Liver (tissue), 3 donors: ENCODE results near the gene FRMD7.

Source experiments
- CTCF ChIP-seq: fragments of 150-350 bp; IDR thresholded peaks from 2 replicates; pipeline ENCODE4 v1.5.1; 2017; ENCODE audit warnings: improper control_type of control experiment, low read depth, low read length; ENCODE audit not compliant: missing input control
- EGR1 ChIP-seq, 2 donors: IDR thresholded peaks; 2 replicates each; pipeline ENCODE4 v1.6.1; 2016 to 2018; ENCODE audit warnings: antibody characterized with exemption in 2 of 2, low read depth in 2 of 2
- HNF4A ChIP-seq, 2 donors: conservative IDR thresholded peaks; 2 replicates each; pipeline ENCODE4 v1.6.1; 2016; ENCODE audit warnings: antibody characterized with exemption in 2 of 2, mild to moderate bottlenecking in 2 of 2
- JUND ChIP-seq, 2 donors: IDR thresholded peaks; 2 replicates each; pipeline ENCODE4 v1.6.1; 2016; ENCODE audit warnings: antibody characterized with exemption in 2 of 2
- RXRA ChIP-seq, 2 donors: IDR thresholded peaks; 2 replicates each; pipeline ENCODE4 v1.6.1; 2017 to 2018; ENCODE audit warnings: antibody characterized with exemption in 2 of 2, mild to moderate bottlenecking in 1 of 2
- SP1 ChIP-seq: IDR thresholded peaks from 2 replicates; pipeline ENCODE4 v1.6.1; 2018; ENCODE audit warnings: antibody characterized with exemption, mild to moderate bottlenecking
- TAF1 ChIP-seq: conservative IDR thresholded peaks from 2 replicates; pipeline ENCODE4 v1.6.1; 2016; ENCODE audit warnings: antibody characterized with exemption, mild to moderate bottlenecking
- YY1 ChIP-seq: IDR thresholded peaks from 2 replicates; pipeline ENCODE4 v1.6.1; 2016; ENCODE audit warnings: antibody characterized with exemption, mild to moderate bottlenecking
- TF ChIP-seq, protein P1 (sequence below): IDR thresholded peaks from 2 replicates; pipeline ENCODE4 v1.6.1; 2016; ENCODE audit warnings: antibody characterized with exemption
- TF ChIP-seq, protein P2 (sequence below): IDR thresholded peaks from 2 replicates; pipeline ENCODE4 v1.6.1; 2016; ENCODE audit warnings: antibody characterized with exemption
- donor health status: healthy.
- donor health status: healthy.

DNA sequence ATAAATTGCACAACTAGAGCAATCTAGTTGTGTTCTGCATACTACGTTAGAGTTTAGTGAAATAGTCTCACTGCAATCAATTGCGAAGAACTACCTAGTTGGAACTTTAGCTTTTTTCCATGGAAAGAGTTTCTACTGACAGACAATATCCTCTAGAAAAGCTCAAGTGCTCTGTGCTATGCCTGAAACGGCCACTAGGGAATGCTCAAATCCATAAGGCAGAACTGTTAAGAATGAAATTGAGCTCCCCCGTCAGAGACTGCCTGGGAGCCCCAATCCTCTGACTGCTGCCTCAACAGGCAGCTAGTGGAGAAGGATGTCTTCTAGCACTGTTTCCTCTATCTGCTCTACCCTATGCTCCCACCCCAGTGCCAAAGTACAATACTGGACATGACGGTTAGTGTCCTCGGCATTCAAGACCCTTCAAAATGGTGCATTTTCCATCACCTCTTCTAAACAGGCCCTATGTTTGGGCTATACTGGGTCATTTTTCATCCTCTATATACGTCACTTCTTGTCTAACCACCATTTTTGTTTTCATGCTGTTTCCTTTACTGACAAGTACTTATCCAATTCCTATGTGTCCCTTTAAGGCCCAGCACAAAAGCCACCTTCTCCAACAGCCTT lies 35.3 kb downstream of the FRMD7 start:
- TF ChIP-seq RXRA (IDR thresholded peaks at IDR 0.05) (no peak), CTCF (peak; percentile 75), SP1 (no peak), TAF1 (no peak), YY1 (no peak), EGR1 (IDR thresholded peaks at IDR 0.05; ENCODE audit: low read depth in 2 of 2) (no peak), JUND (IDR thresholded peaks at IDR 0.05) (no peak), HNF4A (conservative IDR thresholded peaks at IDR 0.05) (no peak)
- TF ChIP-seq, protein P1, sequence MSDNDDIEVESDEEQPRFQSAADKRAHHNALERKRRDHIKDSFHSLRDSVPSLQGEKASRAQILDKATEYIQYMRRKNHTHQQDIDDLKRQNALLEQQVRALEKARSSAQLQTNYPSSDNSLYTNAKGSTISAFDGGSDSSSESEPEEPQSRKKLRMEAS = no peak
- TF ChIP-seq, protein P2, sequence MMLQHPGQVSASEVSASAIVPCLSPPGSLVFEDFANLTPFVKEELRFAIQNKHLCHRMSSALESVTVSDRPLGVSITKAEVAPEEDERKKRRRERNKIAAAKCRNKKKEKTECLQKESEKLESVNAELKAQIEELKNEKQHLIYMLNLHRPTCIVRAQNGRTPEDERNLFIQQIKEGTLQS = no peak
